Measurements from ENCODE around the gene PTPRD. TPM values are rescaled to one million over a fixed set of nuclear protein-coding genes. Genes with fewer than 3 reads are reported as not detected.
"Not testable (repeated sequence)": the region's sequence is repeated elsewhere in the genome, so short reads cannot be mapped to it uniquely, and the experiment has no call there.

The PTPRD gene
- total RNA-seq, 1 donor from 2014 or later, result 6.1 TPM

- intact Hi-C loops (cut with micrococcal nuclease), result no loop called here
- DNase-seq, result no peak
- no peak for ATAC-seq
These were observed 100.7 kb downstream of the PTPRD start for GRCh38 chr9:10512144-10512543.

- intact Hi-C loops (cut with micrococcal nuclease), result no loop called here
- no peak for DNase-seq
- no peak for ATAC-seq
These were observed 123.9 kb downstream of the PTPRD start for GRCh38 chr9:10488937-10489336.

GRCh38 chr9:10479172-10479571 lies 133.6 kb downstream of the PTPRD start:
- intact Hi-C loops (cut with micrococcal nuclease), result no loop called here
- no peak for ATAC-seq
- DNase-seq, result no peak

DNA sequence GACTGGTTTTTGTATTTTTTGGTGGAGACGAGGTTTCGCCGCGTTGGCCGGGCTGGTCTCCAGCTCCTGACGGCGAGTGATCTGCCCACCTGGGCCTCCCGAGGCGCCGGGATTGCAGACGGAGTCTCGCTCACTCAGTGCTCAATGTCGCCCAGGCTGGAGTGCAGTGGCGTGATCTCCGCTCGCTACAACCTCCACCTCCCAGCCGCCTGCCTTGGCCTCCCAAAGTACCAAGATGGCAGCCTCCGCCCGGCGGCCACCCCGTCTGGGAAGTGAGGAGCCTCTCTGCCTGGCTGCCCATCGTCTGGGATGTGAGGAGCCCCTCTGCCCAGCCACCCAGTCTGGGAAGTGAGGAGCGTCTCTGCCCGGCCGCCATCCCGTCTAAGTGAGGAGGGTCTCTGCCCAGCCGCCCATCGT lies 163.6 kb downstream of the PTPRD start:
- DNase-seq; ATAC-seq; intact Hi-C loops (cut with micrococcal nuclease): not testable (repeated sequence)

DNA sequence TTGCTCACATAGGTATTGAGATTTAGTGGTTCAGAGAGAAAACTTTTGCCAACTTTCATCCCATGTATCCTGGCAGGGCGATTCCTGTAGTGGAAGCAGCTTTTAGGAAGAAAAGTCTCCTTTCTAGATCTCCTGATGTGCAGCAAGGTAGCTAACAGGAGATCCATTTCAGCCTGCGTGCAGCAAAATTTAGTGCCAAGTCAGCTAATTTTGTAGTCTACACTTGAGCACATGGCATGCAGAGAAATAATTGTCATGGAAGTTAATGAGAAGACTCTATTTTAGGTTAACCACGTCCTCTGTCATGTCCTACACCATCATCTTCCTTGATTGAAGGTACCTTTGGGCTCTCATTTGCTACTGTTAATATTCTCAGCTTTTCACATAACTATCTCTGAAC lies 165.8 kb downstream of the PTPRD start:
- DNase-seq (no peak), ATAC-seq (no peak)
- intact Hi-C loops (cut with micrococcal nuclease), result no loop called here

- ATAC-seq (no peak), DNase-seq (no peak)
- intact Hi-C loops (cut with micrococcal nuclease), result no loop called here
These were observed 169.0 kb downstream of the PTPRD start for GRCh38 chr9:10443868-10444204.

DNA sequence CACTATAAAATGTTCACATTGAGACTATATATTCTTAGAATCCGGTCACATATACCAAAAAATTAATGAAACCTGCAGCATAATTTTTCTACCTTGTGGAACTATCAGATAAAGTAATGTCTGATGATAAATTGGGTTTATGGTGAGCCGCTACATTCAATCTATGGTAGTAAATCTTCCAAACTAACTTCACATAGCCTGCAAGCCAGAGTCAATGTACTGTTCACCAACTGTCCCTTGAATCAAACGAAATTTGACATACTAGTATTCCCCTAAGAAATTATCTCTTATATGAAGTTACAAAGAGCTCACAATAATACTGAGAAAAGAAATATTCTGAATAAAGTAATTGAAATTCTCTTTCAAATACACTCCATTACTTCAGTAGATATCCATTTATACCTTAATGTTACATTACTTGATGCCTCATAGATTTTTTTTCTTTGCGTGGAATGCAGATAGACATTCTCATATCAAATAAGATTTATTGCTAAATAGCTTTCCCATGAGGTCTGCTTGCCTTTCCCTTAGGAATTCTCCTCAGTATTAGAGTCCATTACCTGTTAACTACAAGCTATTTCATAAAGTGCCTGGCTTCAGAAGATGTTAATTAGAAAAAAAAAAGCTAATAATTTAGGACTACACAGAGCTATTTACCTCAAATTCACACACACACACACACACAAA lies 169.5 kb downstream of the PTPRD start:
- intact Hi-C loops (cut with micrococcal nuclease), result no loop called here
- DNase-seq, result no peak
- ATAC-seq, result no peak

- intact Hi-C loops (cut with micrococcal nuclease), result no loop called here
- DNase-seq (no peak), ATAC-seq (no peak)
These were observed 173.8 kb downstream of the PTPRD start for GRCh38 chr9:10438955-10439354.

- intact Hi-C loops (cut with micrococcal nuclease), result no loop called here
- DNase-seq (no peak), ATAC-seq (no peak)
These were observed 176.0 kb downstream of the PTPRD start for GRCh38 chr9:10436756-10437155.

- DNase-seq (no peak), ATAC-seq (no peak)
- intact Hi-C loops (cut with micrococcal nuclease), result no loop called here
These were observed 178.4 kb downstream of the PTPRD start for GRCh38 chr9:10434412-10434811.

DNA sequence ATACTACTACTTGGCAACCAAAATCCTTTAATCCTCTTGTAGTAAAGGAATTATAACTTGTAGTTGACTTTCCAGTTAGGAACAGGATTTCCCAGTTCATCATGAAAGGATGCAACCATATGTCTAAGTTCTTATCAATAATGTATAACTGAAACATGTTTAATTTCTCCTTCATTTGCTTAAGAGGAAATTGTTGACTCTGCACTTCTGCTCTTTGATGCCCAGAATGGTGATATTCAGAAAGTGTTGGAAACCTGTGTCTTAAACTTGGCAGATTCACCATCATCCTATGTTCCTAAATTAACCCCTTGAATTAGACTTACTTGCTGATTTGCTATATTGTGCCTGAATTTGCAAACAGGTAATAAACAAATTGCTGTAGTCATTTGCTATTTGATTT lies 201.5 kb downstream of the PTPRD start:
- DNase-seq (no peak), ATAC-seq (no peak)
- intact Hi-C loops (cut with micrococcal nuclease), result no loop called here

DNA sequence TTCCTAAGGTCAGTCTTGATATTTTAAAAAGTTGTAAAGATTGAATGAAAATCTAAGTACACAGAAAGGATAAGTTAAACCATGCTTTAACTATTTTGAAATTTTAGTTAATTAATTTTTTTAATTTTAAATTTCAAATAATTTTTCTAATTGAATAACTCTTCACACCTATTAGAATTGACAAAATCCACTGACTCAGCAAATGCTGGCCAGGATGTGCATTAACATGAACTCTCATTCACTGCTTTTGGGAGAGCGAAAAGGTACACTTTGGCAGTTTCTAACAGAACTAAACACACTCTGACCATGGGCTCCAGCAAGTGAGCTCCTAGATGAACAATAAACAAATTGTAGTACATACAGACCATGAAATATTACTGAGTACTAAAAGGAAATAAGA lies 209.5 kb downstream of the PTPRD start:
- intact Hi-C loops (cut with micrococcal nuclease), result no loop called here
- DNase-seq (no peak), ATAC-seq (no peak)

DNA sequence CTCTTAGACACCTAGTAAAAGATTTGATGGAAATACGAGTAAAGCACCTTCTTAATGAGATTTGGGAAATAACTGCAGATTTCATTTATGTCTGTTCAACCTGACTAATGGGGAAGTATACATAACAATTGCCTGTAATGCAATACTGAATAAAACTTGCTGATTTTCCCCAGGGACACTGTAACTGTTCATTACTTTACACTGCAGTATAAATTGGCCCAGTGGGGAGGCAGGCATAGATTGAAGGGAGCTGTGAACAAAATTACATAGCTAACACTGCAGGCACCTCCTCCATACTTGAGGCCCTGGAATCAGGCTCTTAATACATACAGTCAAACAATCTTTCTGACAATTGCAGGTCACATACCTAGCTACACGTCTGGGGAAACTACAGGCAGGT lies 216.2 kb downstream of the PTPRD start:
- DNase-seq, result no peak
- ATAC-seq, result no peak
- intact Hi-C loops (cut with micrococcal nuclease), result no loop called here

DNA sequence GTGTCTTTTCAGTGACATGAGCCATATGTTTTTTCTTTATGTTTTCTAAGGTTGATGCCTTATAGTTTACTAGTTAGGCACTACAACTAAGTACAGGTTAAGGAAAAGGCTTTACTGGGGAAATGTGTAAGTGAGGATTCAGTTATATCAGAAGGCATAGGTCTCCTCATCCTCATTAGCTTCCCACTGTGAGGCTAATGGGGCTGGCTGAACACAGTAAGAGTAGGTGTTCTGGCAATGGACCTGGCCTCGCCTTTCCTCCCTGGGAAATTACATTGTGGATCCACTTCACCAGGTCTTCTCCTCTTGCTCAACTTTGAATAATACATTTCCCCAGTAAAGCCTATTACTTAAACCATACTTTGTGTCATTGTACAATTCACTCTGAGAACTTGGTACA lies 225.5 kb downstream of the PTPRD start:
- DNase-seq, result no peak
- intact Hi-C loops (cut with micrococcal nuclease), result no loop called here
- no peak for ATAC-seq

- no peak for DNase-seq
These were observed 241.0 kb downstream of the PTPRD start for GRCh38 chr9:10371824-10372223.

GRCh38 chr9:10366171-10366779 lies 246.5 kb downstream of the PTPRD start:
- intact Hi-C loops (cut with micrococcal nuclease), result no loop called here
- DNase-seq, result no peak
- ATAC-seq, result no peak

More at GRCh38 chr9:10371824-10372223, 241.0 kb downstream of the PTPRD start:
- intact Hi-C loops (cut with micrococcal nuclease), result no loop called here
- ATAC-seq, result no peak

GRCh38 chr9:10354591-10354990 lies 258.2 kb downstream of the PTPRD start:
- no peak for ATAC-seq
- intact Hi-C loops (cut with micrococcal nuclease), result no loop called here
- no peak for DNase-seq

GRCh38 chr9:10345621-10346020 lies 267.2 kb downstream of the PTPRD start:
- intact Hi-C loops (cut with micrococcal nuclease); ATAC-seq; DNase-seq: not testable (repeated sequence)

DNA sequence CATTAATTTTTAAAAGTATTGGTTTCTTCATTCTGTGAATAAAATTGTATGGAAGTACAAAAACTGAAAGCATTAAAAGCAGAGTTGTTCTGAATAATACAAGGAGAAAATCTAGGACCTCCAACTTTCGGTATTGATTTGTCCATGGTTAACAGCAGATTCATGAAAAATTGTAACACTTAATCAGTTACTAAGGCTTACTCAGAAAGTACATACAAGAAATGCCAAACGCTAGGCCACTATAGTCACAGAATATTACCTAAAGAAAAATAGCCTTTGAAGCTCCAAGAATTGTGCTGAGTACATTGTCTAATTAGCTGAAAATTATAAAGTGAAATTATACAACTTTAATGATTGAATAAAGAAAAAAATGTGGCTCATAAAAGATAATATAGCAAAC lies 271.7 kb downstream of the PTPRD start:
- ATAC-seq, result no peak
- no peak for DNase-seq
- intact Hi-C loops (cut with micrococcal nuclease), result no loop called here

DNA sequence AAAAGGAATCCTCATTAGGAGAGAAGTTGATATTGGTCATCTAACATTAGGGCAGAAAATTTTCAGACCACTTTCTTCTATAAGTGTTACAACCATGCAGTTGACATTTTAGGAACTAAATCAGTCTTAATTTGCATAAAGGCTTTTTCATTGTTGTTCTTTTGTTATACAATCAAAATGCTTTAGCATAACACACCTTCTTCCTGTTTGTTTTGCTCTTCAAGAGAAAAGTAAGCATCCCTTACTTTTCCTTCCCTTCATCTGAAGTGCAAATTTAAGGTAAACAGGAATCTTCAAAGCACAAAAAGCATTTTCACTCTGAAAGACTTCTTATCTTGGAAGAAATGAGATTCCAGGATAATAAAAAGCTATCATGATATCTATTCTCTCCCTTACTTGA lies 273.6 kb downstream of the PTPRD start:
- DNase-seq, result no peak
- ATAC-seq, result no peak
- intact Hi-C loops (cut with micrococcal nuclease), result no loop called here

- intact Hi-C loops (cut with micrococcal nuclease), result no loop called here
- DNase-seq, result no peak
- ATAC-seq, result peak; percentile 65
These were observed 281.6 kb downstream of the PTPRD start for GRCh38 chr9:10331157-10331556.

All from left ventricle myocardium superior (tissue), 1 donor.